ENCODE results near the gene PGM2.

DNA sequence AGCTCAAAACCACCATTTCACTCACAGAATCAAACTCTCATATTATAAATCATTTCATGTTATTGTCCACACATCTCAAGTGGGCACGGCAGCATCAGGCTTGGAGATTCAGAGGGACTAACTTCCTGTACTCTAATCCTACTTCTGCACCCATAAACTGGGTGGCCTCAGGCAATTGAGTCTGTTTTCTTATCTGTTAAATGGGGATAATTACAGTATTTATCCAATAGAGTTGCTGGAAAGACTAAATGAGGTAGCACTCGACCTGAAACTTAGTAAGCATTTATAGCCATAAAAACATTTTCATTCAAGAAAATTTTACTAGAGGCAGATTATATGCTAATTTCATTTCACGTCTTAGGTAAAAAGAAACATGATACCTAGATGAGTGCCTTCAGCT, 77.4 kb downstream of the PGM2 start:
- no peak for TF ChIP-seq ZNF274 (IDR thresholded peaks at IDR 0.05; ENCODE audit: insufficient read depth, insufficient read length)
- no peak for TF ChIP-seq HCFC1 (IDR thresholded peaks at IDR 0.05; ENCODE audit: low read length)
- TF ChIP-seq, protein P1, sequence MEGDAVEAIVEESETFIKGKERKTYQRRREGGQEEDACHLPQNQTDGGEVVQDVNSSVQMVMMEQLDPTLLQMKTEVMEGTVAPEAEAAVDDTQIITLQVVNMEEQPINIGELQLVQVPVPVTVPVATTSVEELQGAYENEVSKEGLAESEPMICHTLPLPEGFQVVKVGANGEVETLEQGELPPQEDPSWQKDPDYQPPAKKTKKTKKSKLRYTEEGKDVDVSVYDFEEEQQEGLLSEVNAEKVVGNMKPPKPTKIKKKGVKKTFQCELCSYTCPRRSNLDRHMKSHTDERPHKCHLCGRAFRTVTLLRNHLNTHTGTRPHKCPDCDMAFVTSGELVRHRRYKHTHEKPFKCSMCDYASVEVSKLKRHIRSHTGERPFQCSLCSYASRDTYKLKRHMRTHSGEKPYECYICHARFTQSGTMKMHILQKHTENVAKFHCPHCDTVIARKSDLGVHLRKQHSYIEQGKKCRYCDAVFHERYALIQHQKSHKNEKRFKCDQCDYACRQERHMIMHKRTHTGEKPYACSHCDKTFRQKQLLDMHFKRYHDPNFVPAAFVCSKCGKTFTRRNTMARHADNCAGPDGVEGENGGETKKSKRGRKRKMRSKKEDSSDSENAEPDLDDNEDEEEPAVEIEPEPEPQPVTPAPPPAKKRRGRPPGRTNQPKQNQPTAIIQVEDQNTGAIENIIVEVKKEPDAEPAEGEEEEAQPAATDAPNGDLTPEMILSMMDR (IDR thresholded peaks at IDR 0.05 in 2 of 3, conservative IDR thresholded peaks at IDR 0.05 in 1 of 3; ENCODE audit: control insufficient read depth in 2 of 3, extremely low read depth in 1 of 3, insufficient read depth in 1 of 3, low read depth in 3 of 3, low read length in 3 of 3) = no peak
